Measurements from ENCODE around the gene PKNOX2. TPM values are rescaled to one million over a fixed set of nuclear protein-coding genes. Genes with fewer than 3 reads are reported as not detected.

The PKNOX2 gene
- total and polyA plus RNA-seq, 2 of the 8 experiments (the other 6 are each of a cell fraction or from before 2014, with no cell fraction given) = 2.0 TPM

DNA sequence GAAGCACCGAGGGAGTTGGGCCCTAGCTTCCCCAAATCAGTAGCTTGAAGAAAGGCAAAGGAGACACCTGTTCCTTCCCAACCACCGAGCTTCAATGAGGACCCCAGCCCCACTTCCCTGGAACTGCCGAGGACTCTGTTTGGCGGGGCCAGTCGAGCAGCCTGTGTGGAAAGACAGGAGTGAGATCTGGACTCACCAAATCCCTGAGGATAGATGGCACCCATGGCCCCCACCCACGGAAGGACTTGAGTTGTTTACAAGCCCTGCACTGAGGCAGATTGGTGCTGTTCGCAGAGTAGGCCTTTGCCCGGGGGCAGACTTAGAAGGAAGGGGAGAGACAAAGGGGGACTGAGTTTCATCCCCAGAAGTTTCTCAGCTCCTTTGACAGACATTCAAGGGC lies 266.9 kb downstream of the PKNOX2 start:
- 89% methylated on average over 7 of the region's 8 CpGs; no CpG with 5 or more reads in 1 of the 2 experiments for WGBS, 2 experiments (ENCODE audit: extremely low coverage in 1 of 2, insufficient coverage in 1 of 2, insufficient read length in 1 of 2, insufficient replicate concordance in 2 of 2, low coverage in 1 of 2, low lambda C conversion rate in 2 of 2, missing lambda C conversion rate in 1 of 2)
- no peak overlapping the region for H3K23ac ChIP-seq (ENCODE audit: insufficient read length)
- no peak overlapping the region for H2BK120ac ChIP-seq (replicated peaks; ENCODE audit: low read depth, low read length)
- no peaks in the 10 kb centered on the region for H4K20me1 ChIP-seq (replicated peaks in 1 of 2; ENCODE audit: control insufficient read depth in 1 of 2, insufficient read depth in 2 of 2, low read length in 2 of 2)
- H2BK5ac ChIP-seq (ENCODE audit: low read depth, low read length) = no peak overlapping the region
- H4K5ac ChIP-seq (ENCODE audit: insufficient read length, low read depth, low read length) = no peak overlapping the region
- H2BK12ac ChIP-seq (ENCODE audit: low read depth, low read length) = no peak overlapping the region
- H3K4me1 ChIP-seq (replicated peaks in 1 of 4; ENCODE audit: control insufficient read depth in 3 of 4, insufficient read depth in 4 of 4, low read length in 3 of 4) = peaks cover 3 to 17% (median 14%) of the 10 kb centered on the region in 4 experiments
- H3K79me1 ChIP-seq (ENCODE audit: low read depth, low read length) = no peaks in the 10 kb centered on the region
- H3K79me2 ChIP-seq (ENCODE audit: control insufficient read depth in 1 of 2, insufficient read depth in 2 of 2, low read length in 2 of 2) = no peaks in the 10 kb centered on the region
- no peak overlapping the region for H3K27ac ChIP-seq (ENCODE audit: low read depth, low read length)
- DNase-seq (ENCODE audit: low read depth in 1 of 2, low spot score in 2 of 2) (no peak), FAIRE-seq (no peak)
- H3K4me2 ChIP-seq (ENCODE audit: insufficient read depth in 1 of 2, low read depth in 2 of 2, low read length in 2 of 2) = no peak overlapping the region
- H3K14ac ChIP-seq (ENCODE audit: insufficient read length) = no peak overlapping the region
- no peak overlapping the region for H2AFZ ChIP-seq (ENCODE audit: low read length)
- no peak overlapping the region for H4K91ac ChIP-seq (replicated peaks; ENCODE audit: insufficient read length, low read length)
- ChIA-PET POLR2A (ENCODE audit: partially characterized antibody) (interaction anchor here (0.8 kb wide), 1 partner anchor 10 kb away, joined by 3 read pairs; no protein-coding TSS in a partner anchor), CTCF (ENCODE audit: partially characterized antibody) (interaction anchor here (0.6 to 12.7 kb wide), 17 partner anchors 26 to 573 kb away, joined by 3 to 234 read pairs (median 3); partner anchors contain the start of gene EI24)
- no peaks in the 10 kb centered on the region for H3K36me3 ChIP-seq (ENCODE audit: control insufficient read depth in 2 of 4, insufficient read depth in 4 of 4, low read length in 3 of 4)
- no peaks in the 10 kb centered on the region for H3K9me3 ChIP-seq (ENCODE audit: insufficient read depth in 2 of 2, low read depth in 1 of 2, low read length in 1 of 2)
- H2BK15ac ChIP-seq (ENCODE audit: low read length) = no peak overlapping the region
- no peak overlapping the region for H3K18ac ChIP-seq (ENCODE audit: extremely low read depth, low read length)
- no peak overlapping the region for H3K9ac ChIP-seq (replicated peaks in 1 of 4; ENCODE audit: extremely low read depth in 1 of 4, low read depth in 3 of 4, low read length in 3 of 4)
- H4K8ac ChIP-seq (ENCODE audit: extremely low read depth, insufficient read depth, low read length) = no peak overlapping the region
- H2BK20ac ChIP-seq (ENCODE audit: low read length) = no peak overlapping the region
- no peak overlapping the region for H3K56ac ChIP-seq (replicated peaks; ENCODE audit: insufficient read length, low read depth, low read length)
- H3K23me2 ChIP-seq (ENCODE audit: low read depth, low read length) = no peaks in the 10 kb centered on the region
- no peak overlapping the region for H3K4me3 ChIP-seq (ENCODE audit: extremely low read depth in 1 of 4, insufficient read depth in 2 of 4, low read depth in 3 of 4, low read length in 4 of 4)
- H3K27me3 ChIP-seq (replicated peaks in 1 of 4; ENCODE audit: control insufficient read depth in 3 of 4, extremely low read depth in 1 of 4, insufficient read depth in 3 of 4, low read length in 3 of 4) = no peaks in the 10 kb centered on the region
- H2AK5ac ChIP-seq (ENCODE audit: low read depth, low read length) = no peak overlapping the region
- H3K4ac ChIP-seq (replicated peaks; ENCODE audit: insufficient read length, low read depth, low read length) = no peak overlapping the region
- TF ChIP-seq HDAC6 (IDR thresholded peaks at IDR 0.05; ENCODE audit: low read depth, low read length) (no peak), BACH1 (IDR thresholded peaks at IDR 0.05; ENCODE audit: low read length) (no peak), RXRA (IDR thresholded peaks at IDR 0.05; ENCODE audit: insufficient read depth, low read depth, low read length) (no peak), ASH2L (IDR thresholded peaks at IDR 0.05; ENCODE audit: low read length) (no peak), TAF7 (optimal IDR thresholded peaks at IDR 0.05; ENCODE audit: borderline replicate concordance, low read depth, low read length) (no peak), MAFK (IDR thresholded peaks at IDR 0.05; ENCODE audit: low read depth, low read length) (no peak), CBX5 (IDR thresholded peaks at IDR 0.05; ENCODE audit: low read depth, low read length) (no peak), TAF1 (IDR thresholded peaks at IDR 0.05; ENCODE audit: low read depth, low read length) (no peak), POU5F1 (IDR thresholded peaks at IDR 0.05; ENCODE audit: low read depth, low read length) (no peak), SIX5 (IDR thresholded peaks at IDR 0.05; ENCODE audit: low read depth, low read length) (no peak), KDM1A (IDR thresholded peaks at IDR 0.05; ENCODE audit: borderline replicate concordance, low read length) (no peak), EZH2 (IDR thresholded peaks at IDR 0.05; ENCODE audit: low read depth, low read length, severe bottlenecking) (no peak), NANOG (IDR thresholded peaks at IDR 0.05; ENCODE audit: insufficient read depth, low read depth, low read length, poor library complexity, severe bottlenecking) (no peak), USF2 (IDR thresholded peaks at IDR 0.05; ENCODE audit: low read length) (no peak)

Measured in H1 (cell line).